GM10266 (cell line): ENCODE measurements around the gene KCNG1.
A peak's percentile ranks its signal among the peaks of the same experiment; 100 is the strongest.

ENCODE experiments used
- DNase-seq: peaks from one replicate; pipeline ENCODE4 v3.0.0; 2012; ENCODE audit errors: extremely low spot score
- CTCF ChIP-seq: IDR thresholded peaks from 2 replicates; pipeline ENCODE4 v1.5.1; 2012; ENCODE audit warnings: mild to moderate bottlenecking, low read depth; ENCODE audit not compliant: control insufficient read depth, insufficient read depth; ENCODE audit errors: missing control alignments

The KCNG1 gene

GRCh38 chr20:50996901-50997865 is 25.7 kb downstream of the KCNG1 start:
- no peak for DNase-seq
- TF ChIP-seq CTCF, result no peak

GRCh38 chr20:50995506-50995905 is 27.4 kb downstream of the KCNG1 start:
- DNase-seq, result no peak
- no peak for TF ChIP-seq CTCF

GRCh38 chr20:50993876-50994275 is 29.0 kb downstream of the KCNG1 start:
- DNase-seq, result no peak
- TF ChIP-seq CTCF, result no peak

GRCh38 chr20:50992733-50993457 is 30.0 kb downstream of the KCNG1 start:
- peak; percentile 51 for TF ChIP-seq CTCF

GRCh38 chr20:50992336-50992732 is 30.6 kb downstream of the KCNG1 start:
- DNase-seq, result no peak
- TF ChIP-seq CTCF, result no peak

More at GRCh38 chr20:50992733-50993457, 30.0 kb downstream of the KCNG1 start:
- peak; percentile 71 for DNase-seq

GRCh38 chr20:50991076-50991475 is 31.8 kb downstream of the KCNG1 start:
- no peak for TF ChIP-seq CTCF
- DNase-seq, result no peak
